HEK293 (cell line): ENCODE results near the gene ZNF438.
"Not testable (repeated sequence)": the region's sequence is repeated elsewhere in the genome, so short reads cannot be mapped to it uniquely, and the experiment has no call there.

ENCODE experiments used
- CTCF ChIA-PET: fragments of 350-600 bp; formaldehyde crosslinking; extraction: SDS; loops from one replicate; lab custom pipeline; 2021; ENCODE audit warnings: antibody characterized with exemption; lab: Yijun Ruan, JAX
- POLR2A ChIA-PET: fragments of 300-600 bp; formaldehyde crosslinking; extraction: SDS; loops from one replicate; lab custom pipeline; 2020; ENCODE audit warnings: antibody characterized with exemption, inconsistent platforms; lab: Yijun Ruan, JAX
- H3K27ac ChIP-seq: fragments of 200-500 bp; sonication (Bioruptor generic); 2 replicates; pipeline ENCODE4 v1.5.1; 2014; ENCODE audit warnings: low read depth, low read length, control low read depth, inconsistent platforms; ENCODE audit errors: extremely low read depth
- H3K36me3 ChIP-seq, 2 experiments: fragments of 200-500 bp in 1 of 2; sonication (Bioruptor generic) in 1 of 2; 1 replicate in 1 of 2; 2 replicates in 1 of 2; pipeline ENCODE4 v1.5.1; 2014 to 2017; ENCODE audit warnings: inconsistent platforms in 2 of 2, low read length in 2 of 2; ENCODE audit not compliant: control insufficient read depth in 2 of 2, insufficient read depth in 1 of 2
- H3K4me1 ChIP-seq: fragments of 200-500 bp; sonication (Bioruptor generic); 2 replicates; pipeline ENCODE4 v1.5.1; 2014; ENCODE audit warnings: mild to moderate bottlenecking, low read length, inconsistent platforms; ENCODE audit not compliant: control insufficient read depth, insufficient read depth
- H3K4me3 ChIP-seq: 2 replicates; pipeline ENCODE4 v1.5.1; 2011; ENCODE audit warnings: low read depth, mild to moderate bottlenecking, control low read depth, low read length, moderate library complexity
- H3K9me3 ChIP-seq: fragments of 200-500 bp; sonication (Bioruptor generic); 2 replicates; pipeline ENCODE4 v1.5.1; 2014; ENCODE audit warnings: low read depth, low read length, inconsistent platforms; ENCODE audit not compliant: control insufficient read depth, insufficient read depth
- SP3 ChIP-seq: fragments of 450-650 bp; formaldehyde crosslinking; IDR thresholded peaks from 2 replicates; pipeline ENCODE4 v1.5.1; 2016; ENCODE audit warnings: missing biosample characterization, missing genetic modification characterization
- ZBTB11 ChIP-seq: fragments of 450-650 bp; formaldehyde crosslinking; conservative IDR thresholded peaks from 2 replicates; pipeline ENCODE4 v1.5.1; 2016; ENCODE audit warnings: low read depth, missing biosample characterization, missing genetic modification characterization
- ZBTB8A ChIP-seq: fragments of 450-650 bp; formaldehyde crosslinking; IDR thresholded peaks from 2 replicates; pipeline ENCODE4 v1.5.1; 2016; ENCODE audit warnings: missing biosample characterization, missing genetic modification characterization
- ZFP37 ChIP-seq: fragments of 450-650 bp; formaldehyde crosslinking; IDR thresholded peaks from 2 replicates; pipeline ENCODE4 v1.5.1; 2016; ENCODE audit warnings: missing biosample characterization, missing genetic modification characterization
- ZNF292 ChIP-seq: fragments of 450-650 bp; formaldehyde crosslinking; IDR thresholded peaks from 2 replicates; pipeline ENCODE4 v1.5.1; 2016; ENCODE audit warnings: low read depth, missing biosample characterization, missing genetic modification characterization, borderline replicate concordance
- ZNF426 ChIP-seq: fragments of 450-650 bp; formaldehyde crosslinking; IDR thresholded peaks from 2 replicates; pipeline ENCODE4 v1.5.1; 2017; ENCODE audit warnings: missing biosample characterization, missing genetic modification characterization, mild to moderate bottlenecking, inconsistent platforms, moderate library complexity
- ZNF433 ChIP-seq: fragments of 450-650 bp; formaldehyde crosslinking; IDR thresholded peaks from 2 replicates; pipeline ENCODE4 v1.5.1; 2016; ENCODE audit warnings: missing biosample characterization, missing genetic modification characterization, low read depth
- ZNF530 ChIP-seq: fragments of 450-650 bp; formaldehyde crosslinking; IDR thresholded peaks from 2 replicates; pipeline ENCODE4 v1.5.1; 2016; ENCODE audit warnings: low read depth, missing biosample characterization, missing genetic modification characterization
- ZNF555 ChIP-seq: fragments of 450-650 bp; formaldehyde crosslinking; conservative IDR thresholded peaks from 2 replicates; pipeline ENCODE4 v1.5.1; 2017; ENCODE audit warnings: missing biosample characterization, mild to moderate bottlenecking, missing genetic modification characterization, inconsistent platforms
- ZNF558 ChIP-seq: fragments of 450-650 bp; formaldehyde crosslinking; IDR thresholded peaks from 2 replicates; pipeline ENCODE4 v1.5.1; 2016; ENCODE audit warnings: missing biosample characterization, missing genetic modification characterization
- ZNF623 ChIP-seq: fragments of 450-650 bp; formaldehyde crosslinking; IDR thresholded peaks from 2 replicates; pipeline ENCODE4 v1.5.1; 2016; ENCODE audit warnings: missing biosample characterization, missing genetic modification characterization
- ZNF654 ChIP-seq: fragments of 450-650 bp; formaldehyde crosslinking; IDR thresholded peaks from 2 replicates; pipeline ENCODE4 v1.5.1; 2016; ENCODE audit warnings: low read depth, missing biosample characterization, missing genetic modification characterization
- ZNF664 ChIP-seq: fragments of 450-650 bp; formaldehyde crosslinking; IDR thresholded peaks from 2 replicates; pipeline ENCODE4 v1.5.1; 2016; ENCODE audit warnings: missing biosample characterization, missing genetic modification characterization
- ZXDB ChIP-seq: fragments of 450-650 bp; formaldehyde crosslinking; IDR thresholded peaks from 2 replicates; pipeline ENCODE4 v1.5.1; 2016; ENCODE audit warnings: missing biosample characterization, missing genetic modification characterization
- TF ChIP-seq, protein P1 (sequence below): sonication (generic); formaldehyde crosslinking; IDR thresholded peaks from 2 replicates; pipeline ENCODE4 v1.8.1; 2022; ENCODE audit warnings: mild to moderate bottlenecking, moderate library complexity, missing genetic modification reagents
- TF ChIP-seq, protein P2 (sequence below): fragments of 450-650 bp; formaldehyde crosslinking; conservative IDR thresholded peaks from 2 replicates; pipeline ENCODE4 v1.5.1; 2016; ENCODE audit warnings: low read depth, missing biosample characterization, missing genetic modification characterization
- TF ChIP-seq, protein P3 (sequence below): fragments of 450-650 bp; formaldehyde crosslinking; IDR thresholded peaks from 2 replicates; pipeline ENCODE4 v1.5.1; 2016; ENCODE audit warnings: missing biosample characterization, missing genetic modification characterization, borderline replicate concordance
- TF ChIP-seq, protein P4 (sequence below): fragments of 450-650 bp; formaldehyde crosslinking; IDR thresholded peaks from 2 replicates; pipeline ENCODE4 v1.5.1; 2016; ENCODE audit warnings: missing biosample characterization, missing genetic modification characterization

The ZNF438 gene

GRCh38 chr10:30798646-30799185 lies 232.9 kb downstream of the ZNF438 start:
- Histone ChIP-seq H3K9me3 (no peaks in the 10 kb centered on the region), H3K36me3 (no peaks in the 10 kb centered on the region), H3K4me1 (no peaks in the 10 kb centered on the region), H3K27ac (no peak overlapping the region), H3K4me3 (no peak overlapping the region)
- TF ChIP-seq, protein P1, sequence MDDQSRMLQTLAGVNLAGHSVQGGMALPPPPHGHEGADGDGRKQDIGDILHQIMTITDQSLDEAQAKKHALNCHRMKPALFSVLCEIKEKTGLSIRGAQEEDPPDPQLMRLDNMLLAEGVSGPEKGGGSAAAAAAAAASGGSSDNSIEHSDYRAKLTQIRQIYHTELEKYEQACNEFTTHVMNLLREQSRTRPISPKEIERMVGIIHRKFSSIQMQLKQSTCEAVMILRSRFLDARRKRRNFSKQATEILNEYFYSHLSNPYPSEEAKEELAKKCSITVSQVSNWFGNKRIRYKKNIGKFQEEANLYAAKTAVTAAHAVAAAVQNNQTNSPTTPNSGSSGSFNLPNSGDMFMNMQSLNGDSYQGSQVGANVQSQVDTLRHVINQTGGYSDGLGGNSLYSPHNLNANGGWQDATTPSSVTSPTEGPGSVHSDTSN (CRISPR knock-in tag): no peak
- POLR2A ChIA-PET: no interaction called here
- CTCF ChIA-PET: interaction anchor here (0.8 kb wide), 1 partner anchor 75 kb away, joined by 4 read pairs; no protein-coding TSS in a partner anchor

- CTCF ChIA-PET: interaction anchor here (0.6 to 1.9 kb wide), 4 partner anchors 11 to 923 kb away, joined by 3 to 8 read pairs (median 4); no protein-coding TSS in a partner anchor
- POLR2A ChIA-PET, H3K9me3 ChIP-seq, H3K36me3 ChIP-seq, H3K27ac ChIP-seq, H3K4me1 ChIP-seq, H3K4me3 ChIP-seq: not testable (repeated sequence)
- peak; percentile 54; the same call in 1 of the 2 replicates for TF ChIP-seq ZBTB8A
- TF ChIP-seq ZNF530 (tag by site-specific recombination): peak; percentile 42; the same call in 1 of the 2 replicates
- 0 out of 2 replicates have a peak, but pooled peaks have one; percentile 21 for TF ChIP-seq ZNF664 (tag by site-specific recombination)
- peak; percentile 81 for TF ChIP-seq ZNF555 (tag by site-specific recombination)
- TF ChIP-seq ZNF558 (tag by site-specific recombination): peak; percentile 62; the same call in 1 of the 2 replicates
- peak; percentile 40 for TF ChIP-seq ZNF654 (tag by site-specific recombination)
- peak; percentile 70 for TF ChIP-seq ZNF623 (tag by site-specific recombination)
- TF ChIP-seq ZNF433 (tag by site-specific recombination): peak; percentile 70; the same call in 1 of the 2 replicates
- TF ChIP-seq ZBTB11: peak; percentile 73
- peak; percentile 39; the same call in 1 of the 2 replicates for TF ChIP-seq ZXDB (tag by site-specific recombination)
- peak; percentile 86 for TF ChIP-seq ZNF426 (tag by site-specific recombination)
- TF ChIP-seq, protein P2, sequence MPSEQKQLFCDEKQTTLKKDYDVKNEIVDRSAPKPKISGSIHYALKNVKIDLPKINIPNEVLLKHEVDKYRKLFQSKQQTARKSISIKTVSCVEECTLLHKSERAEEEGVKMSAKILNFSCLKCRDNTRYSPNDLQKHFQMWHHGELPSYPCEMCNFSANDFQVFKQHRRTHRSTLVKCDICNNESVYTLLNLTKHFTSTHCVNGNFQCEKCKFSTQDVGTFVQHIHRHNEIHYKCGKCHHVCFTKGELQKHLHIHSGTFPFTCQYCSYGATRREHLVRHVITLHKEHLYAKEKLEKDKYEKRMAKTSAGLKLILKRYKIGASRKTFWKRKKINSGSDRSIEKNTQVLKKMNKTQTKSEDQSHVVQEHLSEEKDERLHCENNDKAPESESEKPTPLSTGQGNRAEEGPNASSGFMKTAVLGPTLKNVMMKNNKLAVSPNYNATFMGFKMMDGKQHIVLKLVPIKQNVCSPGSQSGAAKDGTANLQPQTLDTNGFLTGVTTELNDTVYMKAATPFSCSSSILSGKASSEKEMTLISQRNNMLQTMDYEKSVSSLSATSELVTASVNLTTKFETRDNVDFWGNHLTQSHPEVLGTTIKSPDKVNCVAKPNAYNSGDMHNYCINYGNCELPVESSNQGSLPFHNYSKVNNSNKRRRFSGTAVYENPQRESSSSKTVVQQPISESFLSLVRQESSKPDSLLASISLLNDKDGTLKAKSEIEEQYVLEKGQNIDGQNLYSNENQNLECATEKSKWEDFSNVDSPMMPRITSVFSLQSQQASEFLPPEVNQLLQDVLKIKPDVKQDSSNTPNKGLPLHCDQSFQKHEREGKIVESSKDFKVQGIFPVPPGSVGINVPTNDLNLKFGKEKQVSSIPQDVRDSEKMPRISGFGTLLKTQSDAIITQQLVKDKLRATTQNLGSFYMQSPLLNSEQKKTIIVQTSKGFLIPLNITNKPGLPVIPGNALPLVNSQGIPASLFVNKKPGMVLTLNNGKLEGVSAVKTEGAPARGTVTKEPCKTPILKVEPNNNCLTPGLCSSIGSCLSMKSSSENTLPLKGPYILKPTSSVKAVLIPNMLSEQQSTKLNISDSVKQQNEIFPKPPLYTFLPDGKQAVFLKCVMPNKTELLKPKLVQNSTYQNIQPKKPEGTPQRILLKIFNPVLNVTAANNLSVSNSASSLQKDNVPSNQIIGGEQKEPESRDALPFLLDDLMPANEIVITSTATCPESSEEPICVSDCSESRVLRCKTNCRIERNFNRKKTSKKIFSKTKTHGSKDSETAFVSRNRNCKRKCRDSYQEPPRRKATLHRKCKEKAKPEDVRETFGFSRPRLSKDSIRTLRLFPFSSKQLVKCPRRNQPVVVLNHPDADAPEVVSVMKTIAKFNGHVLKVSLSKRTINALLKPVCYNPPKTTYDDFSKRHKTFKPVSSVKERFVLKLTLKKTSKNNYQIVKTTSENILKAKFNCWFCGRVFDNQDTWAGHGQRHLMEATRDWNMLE: peak; percentile 85
- TF ChIP-seq, protein P3, sequence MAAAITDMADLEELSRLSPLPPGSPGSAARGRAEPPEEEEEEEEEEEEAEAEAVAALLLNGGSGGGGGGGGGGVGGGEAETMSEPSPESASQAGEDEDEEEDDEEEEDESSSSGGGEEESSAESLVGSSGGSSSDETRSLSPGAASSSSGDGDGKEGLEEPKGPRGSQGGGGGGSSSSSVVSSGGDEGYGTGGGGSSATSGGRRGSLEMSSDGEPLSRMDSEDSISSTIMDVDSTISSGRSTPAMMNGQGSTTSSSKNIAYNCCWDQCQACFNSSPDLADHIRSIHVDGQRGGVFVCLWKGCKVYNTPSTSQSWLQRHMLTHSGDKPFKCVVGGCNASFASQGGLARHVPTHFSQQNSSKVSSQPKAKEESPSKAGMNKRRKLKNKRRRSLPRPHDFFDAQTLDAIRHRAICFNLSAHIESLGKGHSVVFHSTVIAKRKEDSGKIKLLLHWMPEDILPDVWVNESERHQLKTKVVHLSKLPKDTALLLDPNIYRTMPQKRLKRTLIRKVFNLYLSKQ (tag by site-specific recombination): peak; percentile 13; the same call in 1 of the 2 replicates
- TF ChIP-seq, protein P4, sequence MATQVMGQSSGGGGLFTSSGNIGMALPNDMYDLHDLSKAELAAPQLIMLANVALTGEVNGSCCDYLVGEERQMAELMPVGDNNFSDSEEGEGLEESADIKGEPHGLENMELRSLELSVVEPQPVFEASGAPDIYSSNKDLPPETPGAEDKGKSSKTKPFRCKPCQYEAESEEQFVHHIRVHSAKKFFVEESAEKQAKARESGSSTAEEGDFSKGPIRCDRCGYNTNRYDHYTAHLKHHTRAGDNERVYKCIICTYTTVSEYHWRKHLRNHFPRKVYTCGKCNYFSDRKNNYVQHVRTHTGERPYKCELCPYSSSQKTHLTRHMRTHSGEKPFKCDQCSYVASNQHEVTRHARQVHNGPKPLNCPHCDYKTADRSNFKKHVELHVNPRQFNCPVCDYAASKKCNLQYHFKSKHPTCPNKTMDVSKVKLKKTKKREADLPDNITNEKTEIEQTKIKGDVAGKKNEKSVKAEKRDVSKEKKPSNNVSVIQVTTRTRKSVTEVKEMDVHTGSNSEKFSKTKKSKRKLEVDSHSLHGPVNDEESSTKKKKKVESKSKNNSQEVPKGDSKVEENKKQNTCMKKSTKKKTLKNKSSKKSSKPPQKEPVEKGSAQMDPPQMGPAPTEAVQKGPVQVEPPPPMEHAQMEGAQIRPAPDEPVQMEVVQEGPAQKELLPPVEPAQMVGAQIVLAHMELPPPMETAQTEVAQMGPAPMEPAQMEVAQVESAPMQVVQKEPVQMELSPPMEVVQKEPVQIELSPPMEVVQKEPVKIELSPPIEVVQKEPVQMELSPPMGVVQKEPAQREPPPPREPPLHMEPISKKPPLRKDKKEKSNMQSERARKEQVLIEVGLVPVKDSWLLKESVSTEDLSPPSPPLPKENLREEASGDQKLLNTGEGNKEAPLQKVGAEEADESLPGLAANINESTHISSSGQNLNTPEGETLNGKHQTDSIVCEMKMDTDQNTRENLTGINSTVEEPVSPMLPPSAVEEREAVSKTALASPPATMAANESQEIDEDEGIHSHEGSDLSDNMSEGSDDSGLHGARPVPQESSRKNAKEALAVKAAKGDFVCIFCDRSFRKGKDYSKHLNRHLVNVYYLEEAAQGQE (tag by site-specific recombination): peak; percentile 66; the same call in 1 of the 2 replicates
- peak; percentile 18; the same call in 1 of the 2 replicates for TF ChIP-seq SP3 (tag by site-specific recombination)
- 0 out of 2 replicates have a peak, but pooled peaks have one; percentile 24 for TF ChIP-seq ZFP37
- TF ChIP-seq ZNF292 (tag by site-specific recombination): 0 out of 2 replicates have a peak, but pooled peaks have one; percentile 43
Measured at GRCh38 chr10:30795024-30795423, 236.6 kb downstream of the ZNF438 start.
